Measurements from ENCODE around the gene NHS. TPM values are rescaled to one million over a fixed set of nuclear protein-coding genes. Genes with fewer than 3 reads are reported as not detected.

Gene NHS
- total RNA-seq, 1 experiment from 2014 or later, result 19.5 TPM

DNA sequence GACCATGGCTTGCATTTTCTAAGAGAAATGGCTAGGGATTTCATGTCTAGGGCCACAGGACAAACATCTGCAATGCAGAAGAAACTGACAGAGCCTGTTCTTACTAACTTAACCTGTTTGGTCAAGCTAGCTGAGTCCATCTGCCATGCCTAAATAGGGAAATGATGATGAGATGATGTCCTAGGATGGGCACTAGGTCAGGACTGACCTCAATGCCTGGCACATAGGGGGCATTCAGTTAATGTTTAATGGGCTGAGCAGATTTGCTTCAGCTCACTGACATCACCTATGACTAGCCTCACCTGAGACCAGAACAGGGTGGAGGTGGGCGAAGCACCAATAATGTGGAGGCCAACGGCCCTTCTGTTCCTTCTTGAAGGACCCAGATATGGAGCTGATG is 188.1 kb downstream of the NHS start:
- Mint-ChIP-seq H3K27me3 (ENCODE audit: unreplicated experiment) (no peaks in the 10 kb centered on the region), H3K36me3 (ENCODE audit: insufficient read depth, unreplicated experiment) (peaks cover 12% of the 10 kb centered on the region), H3K9me3 (ENCODE audit: low read depth, unreplicated experiment) (no peaks in the 10 kb centered on the region), H3K4me1 (ENCODE audit: low read depth, unreplicated experiment) (peaks cover 55% of the 10 kb centered on the region), H3K27ac (ENCODE audit: unreplicated experiment) (peak overlapping the region; percentile 19), H3K4me3 (ENCODE audit: low read depth, unreplicated experiment) (no peak overlapping the region)
- TF ChIP-seq, protein P1, sequence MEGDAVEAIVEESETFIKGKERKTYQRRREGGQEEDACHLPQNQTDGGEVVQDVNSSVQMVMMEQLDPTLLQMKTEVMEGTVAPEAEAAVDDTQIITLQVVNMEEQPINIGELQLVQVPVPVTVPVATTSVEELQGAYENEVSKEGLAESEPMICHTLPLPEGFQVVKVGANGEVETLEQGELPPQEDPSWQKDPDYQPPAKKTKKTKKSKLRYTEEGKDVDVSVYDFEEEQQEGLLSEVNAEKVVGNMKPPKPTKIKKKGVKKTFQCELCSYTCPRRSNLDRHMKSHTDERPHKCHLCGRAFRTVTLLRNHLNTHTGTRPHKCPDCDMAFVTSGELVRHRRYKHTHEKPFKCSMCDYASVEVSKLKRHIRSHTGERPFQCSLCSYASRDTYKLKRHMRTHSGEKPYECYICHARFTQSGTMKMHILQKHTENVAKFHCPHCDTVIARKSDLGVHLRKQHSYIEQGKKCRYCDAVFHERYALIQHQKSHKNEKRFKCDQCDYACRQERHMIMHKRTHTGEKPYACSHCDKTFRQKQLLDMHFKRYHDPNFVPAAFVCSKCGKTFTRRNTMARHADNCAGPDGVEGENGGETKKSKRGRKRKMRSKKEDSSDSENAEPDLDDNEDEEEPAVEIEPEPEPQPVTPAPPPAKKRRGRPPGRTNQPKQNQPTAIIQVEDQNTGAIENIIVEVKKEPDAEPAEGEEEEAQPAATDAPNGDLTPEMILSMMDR (IDR thresholded peaks at IDR 0.05; ENCODE audit: unreplicated experiment), result no peak
- CTCF ChIA-PET, result no interaction called here
- intact Hi-C loops (cut with micrococcal nuclease; ENCODE audit: unreplicated experiment), result no loop called here
- BruUV-seq (replicated peaks), result no TSS peak
- no peak for DNase-seq

DNA sequence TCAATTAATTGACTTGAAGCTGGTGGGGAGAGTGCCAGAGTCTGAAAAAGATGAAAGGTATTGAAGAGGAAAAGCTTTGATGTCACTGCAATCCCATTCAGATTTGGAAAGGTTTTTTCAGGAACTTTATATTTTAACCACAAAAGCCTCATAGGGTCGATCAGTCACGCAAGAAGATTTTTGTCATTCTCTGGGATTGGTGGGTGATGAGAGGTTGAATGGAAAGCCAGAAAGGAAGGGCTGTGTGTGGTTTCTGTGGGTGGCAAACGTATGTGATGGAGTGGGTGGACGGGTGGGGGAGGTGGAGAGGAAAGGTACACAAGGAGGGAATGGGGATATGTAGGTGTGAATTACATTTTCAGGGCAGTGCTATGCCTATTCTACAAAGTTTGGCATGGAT is 188.5 kb downstream of the NHS start:
- TF ChIP-seq, protein P1 (IDR thresholded peaks at IDR 0.05; ENCODE audit: unreplicated experiment), result no peak
- H3K4me3 Mint-ChIP-seq (ENCODE audit: low read depth, unreplicated experiment), result no peak overlapping the region
- peaks cover 12% of the 10 kb centered on the region for H3K36me3 Mint-ChIP-seq (ENCODE audit: insufficient read depth, unreplicated experiment)
- intact Hi-C loops (cut with micrococcal nuclease; ENCODE audit: unreplicated experiment), result no loop called here
- no peak for DNase-seq
- H3K4me1 Mint-ChIP-seq (ENCODE audit: low read depth, unreplicated experiment), result peaks cover 55% of the 10 kb centered on the region
- H3K27me3 Mint-ChIP-seq (ENCODE audit: unreplicated experiment), result no peaks in the 10 kb centered on the region
- CTCF ChIA-PET, result no interaction called here
- BruUV-seq (replicated peaks), result no TSS peak
- peak overlapping the region; percentile 19 for H3K27ac Mint-ChIP-seq (ENCODE audit: unreplicated experiment)
- no peaks in the 10 kb centered on the region for H3K9me3 Mint-ChIP-seq (ENCODE audit: low read depth, unreplicated experiment)

DNA sequence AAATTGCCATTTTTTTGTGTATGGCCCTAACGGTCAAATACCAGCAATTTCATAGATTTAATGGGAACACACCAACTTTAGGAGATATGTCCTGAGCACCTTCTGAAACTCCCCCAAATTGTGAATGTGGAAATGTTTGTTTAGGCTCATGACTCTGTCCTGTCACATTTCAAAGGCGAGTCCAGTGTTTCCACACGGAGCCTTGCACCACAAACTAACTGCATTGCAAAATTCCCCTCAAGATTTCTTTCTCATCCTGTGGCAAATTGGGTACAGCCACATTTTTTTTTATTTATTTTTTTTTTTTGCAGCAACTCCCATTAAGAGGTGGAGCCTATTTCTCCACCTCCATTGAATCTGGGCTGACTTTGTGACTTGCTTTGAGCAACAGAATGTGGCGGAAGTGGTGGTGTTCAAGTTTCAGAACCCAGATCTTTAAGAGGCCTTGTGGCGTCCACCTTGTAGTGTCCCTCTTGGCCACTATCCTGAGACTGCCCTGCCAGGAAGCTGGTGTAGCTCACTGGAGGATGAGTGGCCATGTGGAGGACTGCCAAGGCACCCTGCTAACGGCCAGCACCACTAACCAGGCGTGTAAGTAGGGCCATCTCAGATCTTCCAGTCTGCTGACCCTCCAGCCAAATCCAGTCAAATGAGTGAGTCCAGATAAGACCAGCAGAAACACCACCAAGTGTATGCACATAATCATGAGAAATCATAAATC is 189.8 kb downstream of the NHS start:
- intact Hi-C loops (cut with micrococcal nuclease; ENCODE audit: unreplicated experiment), result no loop called here
- no TSS peak for BruUV-seq (replicated peaks)
- no peak overlapping the region for H3K4me3 Mint-ChIP-seq (ENCODE audit: low read depth, unreplicated experiment)
- H3K36me3 Mint-ChIP-seq (ENCODE audit: insufficient read depth, unreplicated experiment), result peaks cover 8% of the 10 kb centered on the region
- H3K4me1 Mint-ChIP-seq (ENCODE audit: low read depth, unreplicated experiment), result peaks cover 44% of the 10 kb centered on the region
- CTCF ChIA-PET, result no interaction called here
- no peaks in the 10 kb centered on the region for H3K9me3 Mint-ChIP-seq (ENCODE audit: low read depth, unreplicated experiment)
- TF ChIP-seq, protein P1 (IDR thresholded peaks at IDR 0.05; ENCODE audit: unreplicated experiment), result no peak
- no peaks in the 10 kb centered on the region for H3K27me3 Mint-ChIP-seq (ENCODE audit: unreplicated experiment)
- no peak overlapping the region for H3K27ac Mint-ChIP-seq (ENCODE audit: unreplicated experiment)
- DNase-seq, result no peak

DNA sequence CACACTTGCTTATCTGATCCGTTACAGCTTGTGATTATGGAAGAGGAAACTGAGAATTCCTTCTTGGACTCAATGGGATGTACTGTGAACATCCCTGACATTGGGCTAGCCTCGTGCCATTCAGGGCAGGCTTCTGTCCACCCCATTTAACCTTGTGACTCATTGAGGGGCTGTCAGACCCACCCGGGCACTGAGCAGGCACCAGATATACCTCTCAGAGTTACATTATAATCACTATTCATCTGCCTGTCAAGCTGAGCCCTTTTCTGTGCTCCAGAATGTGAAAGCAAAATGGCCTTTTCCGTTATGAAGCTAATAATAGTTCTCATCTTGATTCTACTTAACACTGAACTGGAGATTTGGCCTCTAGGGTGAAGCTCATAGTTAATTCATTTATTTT is 191.7 kb downstream of the NHS start:
- H3K27ac Mint-ChIP-seq (ENCODE audit: unreplicated experiment), result no peak overlapping the region
- H3K9me3 Mint-ChIP-seq (ENCODE audit: low read depth, unreplicated experiment), result no peaks in the 10 kb centered on the region
- intact Hi-C loops (cut with micrococcal nuclease; ENCODE audit: unreplicated experiment), result no loop called here
- BruUV-seq (replicated peaks), result no TSS peak
- CTCF ChIA-PET, result no interaction called here
- H3K4me1 Mint-ChIP-seq (ENCODE audit: low read depth, unreplicated experiment), result peaks cover 25% of the 10 kb centered on the region
- H3K27me3 Mint-ChIP-seq (ENCODE audit: unreplicated experiment), result no peaks in the 10 kb centered on the region
- no peak for DNase-seq
- H3K36me3 Mint-ChIP-seq (ENCODE audit: insufficient read depth, unreplicated experiment), result peaks cover 5% of the 10 kb centered on the region
- TF ChIP-seq, protein P1 (IDR thresholded peaks at IDR 0.05; ENCODE audit: unreplicated experiment), result no peak
- no peak overlapping the region for H3K4me3 Mint-ChIP-seq (ENCODE audit: low read depth, unreplicated experiment)

All from Calu3 (cell line).